GM12878 (cell line): ENCODE results near the gene SMARCE1. TPM values are rescaled to one million over a fixed set of nuclear protein-coding genes. Genes with fewer than 3 reads are reported as not detected.

Experiments used
- ASH2L ChIP-seq: fragments of 300-600, 200-600 bp; sonication (generic); IDR thresholded peaks from 2 replicates; pipeline ENCODE4 v1.6.1; 2017; ENCODE audit warnings: low read depth, mild to moderate bottlenecking, borderline replicate concordance
- BRCA1 ChIP-seq: IDR thresholded peaks from 2 replicates; pipeline ENCODE4 v1.6.1; 2011; ENCODE audit warnings: low read depth, low read length, improper control_type of control experiment
- CHD1 ChIP-seq: IDR thresholded peaks from 2 replicates; pipeline ENCODE4 v1.6.1; 2012; ENCODE audit warnings: low read depth, low read length, improper control_type of control experiment
- CHD4 ChIP-seq: fragments of 200-600 bp; sonication (generic); IDR thresholded peaks from 2 replicates; pipeline ENCODE4 v1.6.1; 2016; ENCODE audit warnings: mild to moderate bottlenecking
- HCFC1 ChIP-seq: fragments of 150-350 bp; IDR thresholded peaks from 2 replicates; pipeline ENCODE4 v1.6.1; 2014; ENCODE audit warnings: low read length
- IKZF1 ChIP-seq: fragments of 450-650 bp; conservative IDR thresholded peaks from 2 replicates; pipeline ENCODE4 v1.6.1; 2017; ENCODE audit warnings: antibody characterized with exemption, mild to moderate bottlenecking
- JUND ChIP-seq: IDR thresholded peaks from 2 replicates; pipeline ENCODE4 v1.6.1; 2012; ENCODE audit warnings: low read depth, mild to moderate bottlenecking, low read length, improper control_type of control experiment, moderate library complexity
- LARP7 ChIP-seq: fragments of 450-650 bp; IDR thresholded peaks from 2 replicates; pipeline ENCODE4 v1.6.1; 2017; ENCODE audit warnings: mild to moderate bottlenecking
- MYB ChIP-seq: fragments of 150-350 bp; IDR thresholded peaks from 2 replicates; pipeline ENCODE4 v1.6.1; 2014; ENCODE audit warnings: mild to moderate bottlenecking, low read depth, low read length, borderline replicate concordance
- RELA ChIP-seq: fragments of 450-650 bp; IDR thresholded peaks from 2 replicates; pipeline ENCODE4 v1.8.0; 2014; ENCODE audit warnings: borderline replicate concordance; ENCODE audit not compliant: partially characterized antibody
- SIX5 ChIP-seq: IDR thresholded peaks from 2 replicates; pipeline ENCODE4 v1.6.1; 2011; ENCODE audit warnings: mild to moderate bottlenecking, low read depth, low read length, moderate library complexity; ENCODE audit not compliant: severe bottlenecking
- SRF ChIP-seq, 2 experiments: IDR thresholded peaks; 2 replicates each; pipeline ENCODE4 v1.6.1; 2011; ENCODE audit warnings: low read depth in 2 of 2, low read length in 2 of 2, mild to moderate bottlenecking in 1 of 2, moderate library complexity in 1 of 2
- SUPT20H ChIP-seq: IDR thresholded peaks from 2 replicates; pipeline ENCODE4 v1.6.1; 2011; ENCODE audit warnings: low read depth, mild to moderate bottlenecking, low read length, moderate library complexity, borderline replicate concordance; ENCODE audit not compliant: control insufficient read depth
- SUZ12 ChIP-seq: fragments of 200-600 bp; sonication (generic); IDR thresholded peaks from one replicate; pipeline ENCODE4 v1.6.1; 2018; ENCODE audit warnings: antibody characterized with exemption, mild to moderate bottlenecking; ENCODE audit not compliant: unreplicated experiment
- TCF3 ChIP-seq: IDR thresholded peaks from 2 replicates; pipeline ENCODE4 v1.6.1; 2012; ENCODE audit warnings: low read depth, mild to moderate bottlenecking, low read length, borderline replicate concordance; ENCODE audit not compliant: insufficient read depth
- ZNF274 ChIP-seq: IDR thresholded peaks from one replicate; pipeline ENCODE4 v1.8.0; 2011; ENCODE audit not compliant: insufficient read length, insufficient read depth
- polyA plus RNA-seq, 11 experiments: library from polyadenylated mRNA; depleted of rRNA in 4 of 11; unstranded in 6 of 11; stranded (reverse) in 5 of 11; fragments of >200 nt; fragmentation: Nextera tagmentation in 4 of 11; fragmentation: Illumina TruSeq in 1 of 11; extraction: Ambion mirVana in 4 of 11; extraction: Trizol in 1 of 11; gene quantifications; 1 replicate in 1 of 11; 2 replicates in 10 of 11; pipeline versions ENCODE4 v1.2.1 to v1.2.3, GENCODE V29; 2011 to 2016; ENCODE audit warnings: inconsistent platforms in 2 of 11, missing spikeins in 2 of 11, low read depth in 1 of 11
- total RNA-seq, 4 experiments: library from RNA; depleted of rRNA in 3 of 4; stranded (reverse); fragments of >200 nt in 3 of 4; fragmentation: Illumina TruSeq in 1 of 4; extraction: Trizol in 1 of 4; gene quantifications; 2 replicates each; pipeline versions ENCODE4 v1.2.1 to v1.2.3, GENCODE V29; 2013 to 2021
- TF ChIP-seq, protein P1 (sequence below): IDR thresholded peaks from 2 replicates; pipeline ENCODE4 v1.6.1; 2011; ENCODE audit warnings: borderline replicate concordance, low read depth, mild to moderate bottlenecking, moderate library complexity, low read length; ENCODE audit not compliant: insufficient read depth, poor library complexity, severe bottlenecking
- TF ChIP-seq, protein P2 (sequence below): fragments of 450-650 bp; IDR thresholded peaks from 2 replicates; pipeline ENCODE4 v1.6.1; 2017; ENCODE audit warnings: mild to moderate bottlenecking, low read depth, inconsistent platforms; ENCODE audit not compliant: poor library complexity, severe bottlenecking
- TF ChIP-seq, protein P3 (sequence below): fragments of 450-650 bp; IDR thresholded peaks from 2 replicates; pipeline ENCODE4 v1.6.1; 2014; ENCODE audit warnings: mild to moderate bottlenecking
- TF ChIP-seq, protein P4 (sequence below): fragments of 450-650 bp; IDR thresholded peaks from 2 replicates; pipeline ENCODE4 v1.6.1; 2017; ENCODE audit warnings: borderline replicate concordance

The SMARCE1 gene
- total and polyA plus RNA-seq, 10 of the 15 experiments (the other 5 are each of a cell fraction or from before 2014, with no cell fraction given): 87.9 to 191 (median 132) TPM

DNA sequence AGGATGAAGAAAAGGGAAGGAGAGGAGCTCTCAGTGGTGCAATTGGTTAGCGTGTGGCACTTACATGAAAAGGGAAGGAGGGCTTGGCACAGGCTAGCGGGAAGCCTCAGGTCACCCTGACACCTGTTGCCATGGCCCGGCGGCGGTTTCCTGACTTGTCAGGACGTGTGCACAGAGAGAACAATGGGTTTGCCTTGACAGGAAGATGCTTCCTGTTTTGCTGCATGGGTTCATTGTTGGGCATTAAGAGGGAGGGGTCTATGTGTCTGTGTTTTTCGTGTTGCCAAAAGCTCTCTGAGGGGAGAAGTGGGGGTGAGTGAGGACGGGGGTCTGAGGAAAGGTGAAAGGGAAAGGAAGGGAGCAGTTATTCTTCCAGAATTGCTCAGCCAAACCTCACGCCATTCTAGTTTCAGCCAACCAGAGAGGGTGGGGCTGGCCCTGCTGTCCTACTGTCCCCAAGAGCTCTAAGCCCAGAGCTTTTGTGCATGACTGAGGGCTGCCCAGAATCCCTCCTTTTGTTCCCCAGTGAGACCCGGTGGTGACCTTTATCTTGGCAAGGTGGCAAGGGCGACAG is 65.2 kb downstream of the SMARCE1 start (continued):
- TF ChIP-seq, protein P1, sequence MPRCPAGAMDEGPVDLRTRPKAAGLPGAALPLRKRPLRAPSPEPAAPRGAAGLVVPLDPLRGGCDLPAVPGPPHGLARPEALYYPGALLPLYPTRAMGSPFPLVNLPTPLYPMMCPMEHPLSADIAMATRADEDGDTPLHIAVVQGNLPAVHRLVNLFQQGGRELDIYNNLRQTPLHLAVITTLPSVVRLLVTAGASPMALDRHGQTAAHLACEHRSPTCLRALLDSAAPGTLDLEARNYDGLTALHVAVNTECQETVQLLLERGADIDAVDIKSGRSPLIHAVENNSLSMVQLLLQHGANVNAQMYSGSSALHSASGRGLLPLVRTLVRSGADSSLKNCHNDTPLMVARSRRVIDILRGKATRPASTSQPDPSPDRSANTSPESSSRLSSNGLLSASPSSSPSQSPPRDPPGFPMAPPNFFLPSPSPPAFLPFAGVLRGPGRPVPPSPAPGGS: peak; percentile 83
- TF ChIP-seq, protein P2, sequence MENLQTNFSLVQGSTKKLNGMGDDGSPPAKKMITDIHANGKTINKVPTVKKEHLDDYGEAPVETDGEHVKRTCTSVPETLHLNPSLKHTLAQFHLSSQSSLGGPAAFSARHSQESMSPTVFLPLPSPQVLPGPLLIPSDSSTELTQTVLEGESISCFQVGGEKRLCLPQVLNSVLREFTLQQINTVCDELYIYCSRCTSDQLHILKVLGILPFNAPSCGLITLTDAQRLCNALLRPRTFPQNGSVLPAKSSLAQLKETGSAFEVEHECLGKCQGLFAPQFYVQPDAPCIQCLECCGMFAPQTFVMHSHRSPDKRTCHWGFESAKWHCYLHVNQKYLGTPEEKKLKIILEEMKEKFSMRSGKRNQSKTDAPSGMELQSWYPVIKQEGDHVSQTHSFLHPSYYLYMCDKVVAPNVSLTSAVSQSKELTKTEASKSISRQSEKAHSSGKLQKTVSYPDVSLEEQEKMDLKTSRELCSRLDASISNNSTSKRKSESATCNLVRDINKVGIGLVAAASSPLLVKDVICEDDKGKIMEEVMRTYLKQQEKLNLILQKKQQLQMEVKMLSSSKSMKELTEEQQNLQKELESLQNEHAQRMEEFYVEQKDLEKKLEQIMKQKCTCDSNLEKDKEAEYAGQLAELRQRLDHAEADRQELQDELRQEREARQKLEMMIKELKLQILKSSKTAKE: peak; percentile 96
- TF ChIP-seq IKZF1 (peak; percentile 93), TCF3 (peak; percentile 100), JUND (no peak), LARP7 (peak; percentile 36; the same call in 1 of the 2 replicates), SRF (IDR thresholded peaks at IDR 0.05; ENCODE audit: low read depth in 2 of 2, low read length in 2 of 2) (no peak), SUZ12 (no peak), BRCA1 (no peak), CHD1 (peak; percentile 70; the same call in 1 of the 2 replicates), SUPT20H (no peak), RELA (no peak), ZNF274 (no peak), MYB (no peak), HCFC1 (0 out of 2 replicates have a peak, but pooled peaks have one; percentile 9), SIX5 (no peak), CHD4 (no peak), ASH2L (no peak)
- TF ChIP-seq, protein P3, sequence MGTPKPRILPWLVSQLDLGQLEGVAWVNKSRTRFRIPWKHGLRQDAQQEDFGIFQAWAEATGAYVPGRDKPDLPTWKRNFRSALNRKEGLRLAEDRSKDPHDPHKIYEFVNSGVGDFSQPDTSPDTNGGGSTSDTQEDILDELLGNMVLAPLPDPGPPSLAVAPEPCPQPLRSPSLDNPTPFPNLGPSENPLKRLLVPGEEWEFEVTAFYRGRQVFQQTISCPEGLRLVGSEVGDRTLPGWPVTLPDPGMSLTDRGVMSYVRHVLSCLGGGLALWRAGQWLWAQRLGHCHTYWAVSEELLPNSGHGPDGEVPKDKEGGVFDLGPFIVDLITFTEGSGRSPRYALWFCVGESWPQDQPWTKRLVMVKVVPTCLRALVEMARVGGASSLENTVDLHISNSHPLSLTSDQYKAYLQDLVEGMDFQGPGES: no peak
- TF ChIP-seq, protein P4, sequence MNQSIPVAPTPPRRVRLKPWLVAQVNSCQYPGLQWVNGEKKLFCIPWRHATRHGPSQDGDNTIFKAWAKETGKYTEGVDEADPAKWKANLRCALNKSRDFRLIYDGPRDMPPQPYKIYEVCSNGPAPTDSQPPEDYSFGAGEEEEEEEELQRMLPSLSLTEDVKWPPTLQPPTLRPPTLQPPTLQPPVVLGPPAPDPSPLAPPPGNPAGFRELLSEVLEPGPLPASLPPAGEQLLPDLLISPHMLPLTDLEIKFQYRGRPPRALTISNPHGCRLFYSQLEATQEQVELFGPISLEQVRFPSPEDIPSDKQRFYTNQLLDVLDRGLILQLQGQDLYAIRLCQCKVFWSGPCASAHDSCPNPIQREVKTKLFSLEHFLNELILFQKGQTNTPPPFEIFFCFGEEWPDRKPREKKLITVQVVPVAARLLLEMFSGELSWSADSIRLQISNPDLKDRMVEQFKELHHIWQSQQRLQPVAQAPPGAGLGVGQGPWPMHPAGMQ: no peak
